Pulmonary artery endothelial cell (primary cell): ENCODE results near the gene PTPRG. TPM values are rescaled to one million over a fixed set of nuclear protein-coding genes. Genes with fewer than 3 reads are reported as not detected.

ENCODE experiments used
- DNase-seq: peaks from one replicate; pipeline ENCODE4 v3.0.0-alpha.2; 2011; ENCODE audit warnings: low read depth, low spot score
- total RNA-seq: library from RNA; depleted of rRNA; stranded (reverse); fragments of >200 nt; gene quantifications from 2 replicates; pipeline ENCODE4 v1.2.3, GENCODE V29; 2014

PTPRG gene
- total RNA-seq, 1 donor from 2014 or later, result 41.0 TPM

DNA sequence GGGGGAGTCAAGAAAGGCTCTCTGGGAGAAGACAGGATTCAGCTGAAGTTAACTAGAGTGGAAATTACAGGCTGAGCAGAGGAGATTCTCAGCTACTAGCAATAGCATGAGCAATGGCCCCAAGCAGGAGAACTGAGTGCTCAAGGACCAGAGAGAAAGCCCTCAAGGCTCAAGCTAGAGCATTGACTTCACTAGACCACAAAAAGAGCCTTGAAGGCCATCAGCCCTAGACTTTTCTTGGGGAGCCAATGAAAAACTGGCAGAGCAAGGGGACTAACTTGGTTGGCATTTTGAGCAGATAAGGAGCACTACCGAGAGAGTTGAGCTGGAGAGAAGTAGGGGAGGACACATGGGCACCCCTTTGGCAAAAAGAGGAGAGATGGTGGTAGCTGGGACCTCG, 534.4 kb downstream of the PTPRG start:
- DNase-seq, result no peak

DNA sequence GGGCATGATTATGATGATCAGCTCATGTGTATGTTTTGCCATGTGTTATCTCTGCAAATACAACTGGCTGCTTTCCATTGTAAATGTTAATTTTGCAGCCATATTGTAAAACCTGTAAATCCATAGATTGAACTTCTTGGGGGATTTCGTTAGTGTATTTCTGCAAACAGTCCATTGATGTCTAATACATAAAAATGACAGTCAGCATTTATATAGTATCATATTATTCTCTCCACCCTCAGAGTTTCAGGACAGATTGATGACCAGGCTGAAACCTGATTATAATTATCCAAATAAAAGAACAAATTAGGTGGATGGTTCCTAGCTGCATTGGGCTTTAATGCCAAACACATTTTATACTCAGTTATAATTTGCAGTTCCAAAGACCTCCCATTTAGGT, 535.1 kb downstream of the PTPRG start:
- DNase-seq, result no peak

DNA sequence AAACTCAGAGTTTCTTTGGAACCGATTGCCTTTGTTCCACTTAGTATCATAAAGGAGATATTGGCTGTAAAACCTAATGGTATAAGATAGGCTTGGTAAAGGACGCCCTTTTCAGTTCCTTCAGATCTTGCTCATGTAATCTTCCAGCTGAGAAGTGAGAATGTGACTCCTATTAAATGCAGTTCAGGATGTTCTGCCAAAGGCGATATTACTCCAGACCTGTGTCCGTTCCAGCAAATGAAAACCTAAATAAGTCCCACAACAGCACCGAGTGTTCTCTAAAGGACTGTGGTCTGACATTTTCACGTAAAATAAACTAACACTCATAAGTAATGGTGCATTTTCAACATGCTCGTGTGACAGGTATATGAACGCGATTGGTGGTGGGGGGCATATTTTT, 535.8 kb downstream of the PTPRG start:
- no peak for DNase-seq

DNA sequence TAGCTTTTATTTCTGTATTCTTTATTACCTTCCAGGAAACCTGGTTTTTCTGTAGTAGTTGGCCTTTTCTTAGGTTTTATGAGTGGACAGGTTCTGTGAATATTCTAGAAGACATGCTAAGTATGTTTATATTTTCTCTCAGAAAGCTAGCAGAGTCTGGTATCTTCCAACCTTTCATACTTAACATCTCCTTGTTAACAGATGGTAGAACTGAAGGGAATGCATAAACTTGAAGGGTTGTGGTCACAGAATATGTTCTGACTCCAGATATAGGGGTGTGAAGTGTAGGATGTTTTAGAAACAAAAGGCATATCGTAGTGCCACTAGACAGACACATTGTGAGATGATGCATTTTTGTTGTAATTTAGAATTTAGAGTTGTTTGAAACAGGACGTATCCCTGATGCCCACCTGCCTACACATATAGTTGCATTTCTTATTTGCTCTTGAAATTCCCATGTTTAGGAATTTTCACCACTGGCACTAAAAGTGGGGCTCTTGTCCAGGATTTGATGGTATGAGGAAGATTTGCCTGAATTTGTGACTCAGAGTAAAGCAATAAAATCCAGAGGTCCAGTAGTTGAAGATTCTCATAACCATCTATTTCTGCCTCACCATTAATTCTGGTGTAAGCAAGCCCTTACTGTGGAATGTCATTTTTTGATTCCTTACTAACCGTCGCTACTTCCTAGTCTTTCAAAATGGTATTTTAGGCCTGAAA, 537.4 kb downstream of the PTPRG start:
- no peak for DNase-seq

DNA sequence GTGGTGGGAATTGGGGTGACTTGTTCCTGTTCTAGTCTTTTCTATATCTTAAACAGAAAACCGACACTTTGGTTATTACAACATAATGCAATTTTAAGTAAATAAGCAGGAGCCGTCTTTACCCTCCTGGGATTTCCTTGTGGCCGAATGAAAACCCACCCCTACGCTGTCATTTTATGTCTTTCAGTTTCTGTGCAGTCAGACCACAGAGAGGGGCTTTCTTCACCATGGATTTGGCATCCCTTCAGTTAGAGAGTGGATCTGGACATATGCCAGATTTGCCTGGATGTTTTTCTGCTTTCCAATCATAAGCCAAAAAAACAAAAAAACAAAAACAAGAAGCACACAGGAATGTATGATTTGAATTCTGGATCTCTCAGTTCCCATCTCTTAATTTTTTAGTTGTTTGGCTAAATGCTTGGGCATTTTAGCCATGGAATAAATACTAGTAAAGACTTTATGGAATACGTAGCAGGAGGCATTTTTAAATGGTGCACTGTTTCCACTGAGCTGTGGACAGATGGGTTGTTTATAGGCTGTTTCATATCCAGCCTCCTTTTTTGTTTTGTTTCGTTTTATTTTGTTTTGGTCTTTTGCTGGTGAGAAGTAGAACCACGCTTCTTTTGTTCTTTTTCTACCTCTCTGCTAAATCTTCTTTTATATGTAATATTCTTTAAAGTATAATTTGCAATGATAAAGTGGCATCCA, 539.1 kb downstream of the PTPRG start:
- DNase-seq, result no peak

DNA sequence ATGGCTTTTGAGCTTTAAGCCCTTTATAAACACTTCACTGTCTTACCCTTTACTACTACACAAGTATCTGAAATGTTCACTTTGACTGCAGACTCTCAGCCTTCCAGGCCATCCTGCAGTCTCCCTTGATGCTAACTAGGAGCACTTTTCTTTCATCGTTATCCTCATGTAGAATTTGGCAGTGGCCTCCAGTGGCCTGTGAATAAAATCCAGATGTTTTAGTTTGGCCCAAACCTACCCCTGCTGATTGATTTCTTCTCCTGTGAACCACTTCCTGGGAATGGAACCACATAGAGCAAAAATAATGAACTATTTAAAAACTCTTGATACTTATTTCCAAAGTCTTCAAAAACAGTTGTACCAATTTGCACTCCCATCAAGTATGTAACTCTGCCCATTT, 540.1 kb downstream of the PTPRG start:
- DNase-seq, result no peak

DNA sequence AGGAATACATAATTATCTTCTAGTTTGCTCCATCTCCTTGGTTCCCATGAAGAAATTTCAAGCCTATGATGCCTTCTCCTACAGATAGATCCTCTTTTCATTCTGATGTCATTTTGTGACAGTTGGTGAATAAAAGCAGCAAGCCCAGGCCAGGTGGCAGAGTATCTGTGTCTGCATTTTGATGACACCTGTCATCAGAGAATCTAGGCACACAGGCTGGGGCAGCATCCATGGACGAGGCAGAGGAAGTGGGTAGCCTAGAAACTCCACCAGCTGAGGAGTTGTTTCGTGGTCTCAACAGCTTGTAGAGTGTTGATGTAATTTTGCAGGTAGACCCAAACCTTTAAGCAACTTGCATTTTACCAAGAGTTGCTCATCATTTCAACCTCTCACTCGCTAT, 542.2 kb downstream of the PTPRG start:
- DNase-seq, result no peak

DNA sequence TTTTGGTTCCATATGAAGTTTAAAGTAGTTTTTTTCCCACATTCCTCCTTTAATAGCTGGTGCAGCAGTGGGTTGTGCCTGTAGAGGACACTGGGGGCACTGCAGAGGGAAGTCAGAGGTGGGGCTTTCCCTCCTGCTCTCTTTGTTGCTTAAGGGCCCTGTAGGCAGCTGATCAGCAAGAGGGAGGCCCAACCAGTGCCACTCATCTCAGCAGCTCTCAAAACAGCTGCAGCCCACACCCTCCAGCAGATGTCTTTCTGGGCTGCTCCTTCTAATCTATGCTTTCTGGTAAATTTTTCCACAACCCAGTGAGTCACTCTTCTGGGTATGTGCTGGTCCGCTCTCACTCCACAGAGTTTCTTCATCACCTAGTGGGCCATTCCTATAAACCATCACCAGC, 548.2 kb downstream of the PTPRG start:
- no peak for DNase-seq

DNA sequence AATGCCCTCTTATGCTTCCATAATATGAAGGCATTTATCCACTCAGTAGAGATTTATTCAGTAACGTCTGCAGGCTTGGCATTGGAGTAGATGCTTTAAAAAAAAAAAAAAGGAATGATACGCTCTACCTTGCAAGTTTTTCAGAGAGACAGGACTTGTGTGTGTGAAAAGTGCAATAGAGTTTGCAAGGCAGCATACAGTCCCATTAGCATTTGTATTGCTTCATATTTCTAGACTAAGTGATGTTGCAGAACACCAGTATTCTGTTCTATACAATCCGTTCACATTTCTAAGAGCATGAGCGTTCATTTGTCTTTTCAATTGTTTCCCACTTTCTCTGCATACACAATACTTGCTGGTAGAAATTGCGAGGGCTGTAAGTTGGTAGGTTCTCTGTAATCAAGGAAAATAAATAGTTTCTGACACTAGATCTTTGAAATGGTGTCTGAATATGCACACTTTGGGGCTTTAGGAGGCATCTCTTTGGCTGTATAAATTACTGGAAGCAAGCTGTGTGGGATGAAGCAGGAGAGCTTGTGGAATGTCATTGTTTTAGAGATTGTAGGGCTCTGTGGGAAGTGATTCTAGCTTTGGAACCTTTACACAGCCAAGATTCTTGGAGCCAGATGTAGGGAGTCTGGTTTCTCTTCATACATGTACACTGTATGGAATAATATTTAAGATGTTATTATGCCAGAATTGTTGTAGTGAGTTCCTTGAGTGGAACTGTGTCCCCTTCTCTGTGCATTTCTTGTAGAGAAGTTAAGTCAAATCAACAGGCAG, 549.3 kb downstream of the PTPRG start:
- no peak for DNase-seq

DNA sequence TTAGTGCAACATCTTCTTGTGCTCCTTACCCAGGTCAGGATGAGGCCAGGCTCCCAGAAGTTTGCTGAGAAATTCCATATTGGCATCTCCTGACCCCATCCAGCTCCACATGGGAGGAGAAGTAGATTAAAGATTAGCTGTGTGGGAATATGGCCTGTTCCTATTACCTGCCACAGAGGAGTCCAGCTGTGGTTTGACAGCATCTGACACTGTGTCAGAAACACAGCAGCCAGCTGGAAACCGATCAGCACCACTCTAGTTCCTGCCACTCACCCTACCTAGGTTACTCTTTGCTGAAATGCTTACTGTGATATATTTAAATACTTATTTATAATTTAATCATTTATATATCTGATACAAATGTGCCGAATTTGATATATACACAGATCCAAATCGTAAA, 551.7 kb downstream of the PTPRG start:
- no peak for DNase-seq

DNA sequence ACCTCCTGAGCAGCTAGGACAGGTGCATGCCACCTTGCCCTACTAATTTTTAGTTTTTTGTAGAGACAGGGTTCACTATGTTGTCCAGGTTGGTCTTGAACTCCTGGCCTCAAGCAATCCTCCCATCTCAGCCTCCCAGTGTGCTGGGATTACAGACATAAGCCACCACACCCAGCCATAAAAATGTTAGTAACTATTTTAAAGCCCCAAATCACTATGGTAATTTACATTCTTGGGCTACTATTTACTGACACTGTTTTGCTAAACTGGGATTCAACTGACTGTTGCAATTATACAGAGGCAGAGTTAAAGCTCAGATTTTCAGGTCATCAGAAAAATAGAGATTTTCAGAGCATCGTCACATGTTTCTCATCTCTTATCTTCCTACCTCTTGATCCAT, 553.4 kb downstream of the PTPRG start:
- no peak for DNase-seq

DNA sequence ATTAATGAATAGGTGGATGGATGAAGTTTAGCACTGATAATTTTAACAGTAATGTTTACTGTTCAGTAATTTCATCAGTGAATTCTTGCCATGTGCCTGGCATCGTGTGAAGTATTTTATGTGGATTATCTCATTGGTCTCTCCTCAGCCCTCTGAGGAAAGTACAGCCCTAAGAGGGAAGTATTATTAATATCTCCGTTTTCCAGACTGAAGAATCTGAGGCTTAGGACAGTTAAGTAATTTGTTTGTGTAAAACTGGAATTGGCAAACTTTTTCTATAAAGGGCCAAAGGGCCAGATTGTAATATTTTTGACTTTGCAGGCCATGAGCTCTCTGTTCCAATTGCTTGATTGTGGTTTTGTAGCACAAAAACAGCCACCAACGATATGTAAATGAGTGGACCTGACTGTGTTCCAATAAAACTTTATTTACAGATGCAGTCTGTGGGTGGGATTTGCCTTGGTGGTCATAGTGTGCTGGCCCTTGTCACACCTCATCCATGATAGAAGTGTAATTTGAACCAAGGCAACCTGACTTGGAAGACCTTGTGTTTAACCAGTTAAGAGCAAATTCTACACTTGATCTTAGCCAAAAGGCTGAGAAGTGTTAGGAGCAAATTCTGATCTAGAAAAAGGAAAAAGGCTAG, 556.7 kb downstream of the PTPRG start:
- no peak for DNase-seq

DNA sequence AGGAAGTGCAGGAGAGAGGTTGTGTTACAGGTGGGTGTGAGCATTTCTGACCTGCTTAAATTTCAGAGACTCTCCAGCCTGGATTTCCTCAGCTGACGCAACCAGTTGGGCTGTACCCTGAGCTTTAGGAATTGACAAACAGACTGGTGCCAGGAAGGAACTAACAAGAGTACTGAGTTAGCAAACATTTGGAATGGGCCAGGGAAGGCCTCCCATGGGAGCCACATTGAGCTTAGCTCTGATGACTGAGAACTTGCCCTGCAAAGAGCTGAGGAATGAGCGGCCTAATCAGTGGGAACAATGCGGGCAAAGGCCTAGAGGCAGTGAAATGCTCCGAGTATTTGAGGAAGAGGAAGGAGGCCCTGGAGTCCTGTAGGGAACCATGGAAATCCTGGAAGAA, 557.8 kb downstream of the PTPRG start:
- no peak for DNase-seq

DNA sequence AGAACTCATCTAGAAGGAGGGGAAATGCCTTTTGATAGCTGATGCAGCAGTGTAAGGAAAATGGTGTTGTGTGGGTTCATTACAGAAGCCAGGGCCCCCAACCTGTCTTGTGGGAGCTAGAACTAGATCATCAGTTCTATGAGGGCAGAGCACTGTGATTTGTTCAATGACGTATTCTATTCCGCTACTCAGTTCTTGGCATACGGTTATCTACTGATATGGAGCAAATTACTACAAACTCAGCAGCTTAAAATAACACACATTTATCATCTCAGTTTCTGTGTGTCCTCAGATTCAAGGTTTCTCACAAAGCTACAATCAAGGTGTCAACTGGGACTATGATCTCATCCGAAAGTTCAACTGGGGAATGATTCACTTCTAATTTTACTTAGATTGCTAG, 561.4 kb downstream of the PTPRG start:
- DNase-seq, result no peak

DNA sequence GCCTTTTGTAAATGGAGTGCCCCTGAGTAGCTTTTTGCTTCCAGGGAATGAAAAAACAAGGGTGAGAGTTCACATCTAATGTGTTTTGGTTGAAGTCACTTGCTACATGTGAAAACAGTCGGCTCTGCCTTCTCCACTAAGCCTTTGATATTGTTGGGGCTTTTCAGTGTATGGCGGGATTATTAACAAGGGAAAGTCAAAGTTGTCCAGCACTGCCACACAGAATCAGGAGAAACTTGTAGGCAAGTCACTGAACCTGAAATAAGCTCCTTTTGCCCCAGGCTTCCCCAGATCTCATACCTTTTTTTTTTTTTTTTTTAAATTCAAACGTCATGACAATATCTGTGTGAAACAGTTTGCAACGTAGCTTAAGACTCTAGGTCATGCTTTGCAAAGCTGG, 564.0 kb downstream of the PTPRG start:
- no peak for DNase-seq

DNA sequence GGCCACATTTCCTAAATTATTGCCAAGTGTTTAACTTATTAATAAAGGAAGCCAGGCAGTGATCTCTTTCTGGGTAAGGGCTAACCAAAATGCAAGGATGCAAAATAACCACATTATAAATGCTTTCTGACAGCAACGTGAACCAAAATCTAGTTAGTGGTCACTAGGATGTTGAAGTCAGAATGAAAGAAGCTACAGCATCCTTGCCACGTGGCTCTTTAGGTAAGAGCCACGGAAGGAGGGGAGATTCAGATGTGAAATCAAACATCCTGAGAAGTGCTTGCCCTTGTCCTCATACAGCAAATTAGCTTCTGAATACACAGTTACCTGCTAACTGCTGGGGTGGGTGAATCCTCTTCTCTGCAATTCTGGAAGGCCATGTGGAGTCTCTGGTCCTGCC, 565.7 kb downstream of the PTPRG start:
- no peak for DNase-seq

DNA sequence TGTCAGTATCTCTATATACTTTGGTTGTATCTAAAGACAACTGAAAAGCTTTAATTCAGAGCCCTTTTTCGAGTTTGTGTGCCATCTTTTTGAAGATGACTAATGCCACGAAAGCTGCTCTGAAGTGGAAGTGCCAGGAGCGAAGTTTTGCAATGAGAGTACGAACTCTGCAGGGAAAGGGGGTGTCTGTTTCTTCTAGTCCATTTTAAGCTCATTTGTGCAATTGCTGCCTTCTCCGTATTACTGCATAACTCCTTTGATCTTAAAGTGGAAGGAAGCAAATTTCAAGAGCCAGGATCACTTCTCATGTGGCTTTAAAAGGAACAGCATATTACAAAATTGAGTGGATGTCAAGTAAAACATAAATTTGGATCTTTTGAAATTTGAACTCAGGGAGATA, 566.7 kb downstream of the PTPRG start:
- DNase-seq, result no peak

DNA sequence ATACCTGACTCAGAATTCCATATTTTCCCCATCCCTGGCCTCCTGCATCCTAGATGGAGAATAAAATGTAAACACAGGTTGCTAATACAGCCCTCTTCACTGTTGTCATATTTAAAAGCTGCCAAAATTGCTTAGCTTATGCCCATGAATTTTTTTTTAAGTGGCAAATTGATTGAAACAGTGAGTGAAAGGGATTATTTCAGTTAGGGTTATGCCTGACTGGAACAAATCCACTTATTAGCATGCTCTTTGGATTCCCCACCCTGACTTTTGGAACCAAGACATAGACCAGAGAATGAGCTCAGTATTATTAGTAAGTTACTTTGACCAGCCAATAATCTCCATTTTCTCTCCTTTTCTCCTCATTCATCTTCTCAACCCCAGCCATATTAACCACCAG, 567.3 kb downstream of the PTPRG start:
- DNase-seq, result no peak

DNA sequence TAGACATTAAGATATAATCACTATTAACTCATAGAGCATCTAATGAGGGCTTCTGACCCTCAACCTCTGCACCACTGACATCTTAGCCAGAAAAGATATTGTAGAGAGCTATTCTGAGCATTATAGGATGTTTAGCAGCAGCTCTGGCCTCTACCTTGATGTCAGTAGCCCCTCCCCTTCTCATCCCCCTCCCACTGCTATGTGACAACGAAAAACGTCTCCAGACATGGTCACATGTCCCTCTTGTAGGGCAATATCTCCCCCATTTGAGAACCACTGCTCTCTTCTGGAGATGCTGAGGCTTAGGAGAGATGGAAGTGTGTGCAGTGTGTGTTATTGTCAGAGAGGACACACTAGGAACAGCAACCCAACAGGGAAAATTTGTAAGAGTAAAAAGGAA, 569.7 kb downstream of the PTPRG start:
- DNase-seq, result no peak

DNA sequence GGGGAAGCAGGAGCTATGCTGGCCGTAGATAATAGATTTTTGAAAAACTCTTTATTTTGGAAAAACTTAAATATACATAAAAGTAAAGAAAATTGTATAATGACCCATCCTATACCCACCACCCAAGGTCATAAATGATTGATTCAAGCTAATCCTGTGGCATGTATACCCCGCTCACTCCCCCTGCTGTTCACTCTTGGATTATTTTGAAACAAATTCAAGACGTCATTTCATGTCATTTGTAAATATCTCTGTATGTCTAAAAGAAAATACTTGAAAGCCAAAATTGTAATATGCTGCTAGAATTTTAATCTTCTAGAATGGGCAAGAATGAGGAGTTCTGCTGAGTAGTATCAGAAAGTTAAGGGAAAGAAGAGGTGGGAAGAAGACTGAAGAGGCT, 570.2 kb downstream of the PTPRG start:
- DNase-seq, result no peak

DNA sequence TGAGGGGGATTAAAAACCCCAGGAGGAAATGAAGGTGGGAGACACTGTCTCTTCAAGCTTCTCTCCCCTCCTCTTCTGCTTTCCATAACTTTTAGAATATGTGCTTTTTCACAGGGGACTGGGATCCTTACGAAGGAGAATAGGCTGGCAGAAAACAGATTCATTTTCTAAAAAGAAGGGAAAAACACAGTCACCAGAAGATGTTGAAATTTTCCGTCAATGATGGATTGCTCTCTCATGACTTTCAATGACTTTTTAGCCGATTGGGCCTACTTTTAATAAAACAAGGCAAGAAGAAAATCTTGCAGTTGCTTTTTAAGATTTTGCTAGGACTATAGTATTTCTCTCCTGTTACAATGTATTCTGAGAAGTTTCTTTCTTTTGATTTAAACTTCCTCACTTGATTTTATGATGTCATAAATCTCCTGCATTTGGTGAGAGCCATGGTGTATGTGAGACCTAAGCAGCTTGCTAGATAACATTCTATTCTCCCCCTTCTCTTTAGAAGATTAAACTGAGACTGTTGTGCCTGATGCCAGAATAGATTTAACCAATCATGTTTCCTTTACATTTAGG, 570.7 kb downstream of the PTPRG start:
- DNase-seq, result no peak

DNA sequence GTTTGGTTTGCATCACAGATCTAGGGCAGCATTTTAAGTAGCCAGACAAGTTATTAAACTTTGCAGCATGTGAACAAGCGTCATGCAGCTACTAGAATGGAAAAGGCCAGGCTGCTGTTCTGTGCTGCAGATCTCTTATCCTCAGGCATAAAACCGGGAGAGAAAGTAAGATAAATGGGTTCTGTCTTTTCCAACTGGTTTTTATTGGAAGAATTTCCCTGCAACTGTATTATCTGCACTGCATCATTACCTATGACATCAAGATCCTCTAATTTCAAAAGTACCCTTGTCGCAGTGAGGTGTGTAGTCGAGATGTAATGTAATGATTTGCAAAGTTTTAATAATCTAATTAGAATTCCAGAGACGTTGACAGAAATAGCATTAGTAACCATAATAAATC, 571.6 kb downstream of the PTPRG start:
- DNase-seq, result no peak
